ENCODE results near the gene CLIP1. TPM values are rescaled to one million over a fixed set of nuclear protein-coding genes. Genes with fewer than 3 reads are reported as not detected.
"Not testable (repeated sequence)": the region's sequence is repeated elsewhere in the genome, so short reads cannot be mapped to it uniquely, and the experiment has no call there.

The CLIP1 gene
- total RNA-seq, 2 donors from 2014 or later = 91.2 to 180 TPM

DNA sequence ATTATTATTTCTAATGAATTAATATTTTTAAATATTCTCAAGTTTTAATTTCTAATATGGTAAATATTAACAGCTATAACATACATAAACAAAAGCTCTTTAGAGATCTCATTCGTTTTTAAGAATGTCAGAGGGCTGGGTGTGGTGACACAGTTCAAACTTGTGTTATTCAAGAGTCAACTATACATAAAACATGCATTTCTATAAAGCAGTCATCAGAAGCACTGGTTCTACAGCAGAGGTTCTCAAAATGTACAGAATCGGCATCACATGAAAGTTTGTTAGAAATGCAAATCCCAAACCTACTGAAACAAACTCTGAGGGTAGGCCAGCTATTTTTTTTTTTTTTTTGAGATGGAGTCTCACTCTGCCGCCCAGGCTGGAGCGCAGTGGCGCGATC, 34.6 kb downstream of the CLIP1 start:
- Histone ChIP-seq H3K4me1 (ENCODE audit: control insufficient read depth in 1 of 2, low read depth in 2 of 2) (peaks cover 8 to 28% of the 10 kb centered on the region in 2 donors), H3K27me3 (replicated peaks; ENCODE audit: insufficient read depth) (no peaks in the 10 kb centered on the region), H3K36me3 (no peaks in the 10 kb centered on the region), H3K27ac (no peak overlapping the region), H3K9me3 (no peaks in the 10 kb centered on the region), H3K4me3 (no peak overlapping the region)
- no peak for ATAC-seq (ENCODE audit: insufficient number of reproducible peaks, low FRiP score, low read depth)
- no peak for TF ChIP-seq CTCF (IDR thresholded peaks at IDR 0.05)
- DNase-seq (ENCODE audit: low spot score) = no peak

- Histone ChIP-seq H3K27ac (peak overlapping the region in 1 of 2 donors; percentile 52), H3K36me3 (peaks cover 7% of the 10 kb centered on the region), H3K4me3 (no peak overlapping the region), H3K4me1 (ENCODE audit: control insufficient read depth in 1 of 2, low read depth in 2 of 2) (peaks cover 8 to 29% of the 10 kb centered on the region in 2 donors), H3K9me3 (no peaks in the 10 kb centered on the region), H3K27me3 (replicated peaks; ENCODE audit: insufficient read depth) (no peaks in the 10 kb centered on the region)
- ATAC-seq (ENCODE audit: insufficient number of reproducible peaks, low FRiP score, low read depth) (no peak), DNase-seq (ENCODE audit: low spot score) (no peak)
- no peak for TF ChIP-seq CTCF (IDR thresholded peaks at IDR 0.05)
These were observed 37.1 kb downstream of the CLIP1 start for GRCh38 chr12:122385171-122386016.

- DNase-seq (ENCODE audit: low spot score) (no peak), ATAC-seq (ENCODE audit: insufficient number of reproducible peaks, low FRiP score, low read depth) (no peak)
- Histone ChIP-seq H3K4me1 (ENCODE audit: control insufficient read depth in 1 of 2, low read depth in 2 of 2) (peaks cover 8 to 29% of the 10 kb centered on the region in 2 donors), H3K9me3 (no peaks in the 10 kb centered on the region), H3K36me3 (peaks cover 24% of the 10 kb centered on the region), H3K4me3 (no peak overlapping the region), H3K27ac (peak overlapping the region in 1 of 2 donors; percentile 36), H3K27me3 (replicated peaks; ENCODE audit: insufficient read depth) (no peaks in the 10 kb centered on the region)
- TF ChIP-seq CTCF (IDR thresholded peaks at IDR 0.05) = no peak
These were observed 39.5 kb downstream of the CLIP1 start for GRCh38 chr12:122382919-122383350.

GRCh38 chr12:122381021-122381420, 41.4 kb downstream of the CLIP1 start:
- peaks cover 5 to 18% of the 10 kb centered on the region in 2 donors for H3K4me1 ChIP-seq (ENCODE audit: control insufficient read depth in 1 of 2, low read depth in 2 of 2)
- H3K27ac ChIP-seq = no peak overlapping the region
- H3K9me3 ChIP-seq = no peaks in the 10 kb centered on the region
- DNase-seq (ENCODE audit: low spot score) = no peak
- H3K27me3 ChIP-seq (replicated peaks; ENCODE audit: insufficient read depth) = no peaks in the 10 kb centered on the region
- no peak for TF ChIP-seq CTCF (IDR thresholded peaks at IDR 0.05)
- H3K36me3 ChIP-seq = peaks cover 37% of the 10 kb centered on the region
- no peak for ATAC-seq (ENCODE audit: insufficient number of reproducible peaks, low FRiP score, low read depth)
- no peak overlapping the region for H3K4me3 ChIP-seq

DNA sequence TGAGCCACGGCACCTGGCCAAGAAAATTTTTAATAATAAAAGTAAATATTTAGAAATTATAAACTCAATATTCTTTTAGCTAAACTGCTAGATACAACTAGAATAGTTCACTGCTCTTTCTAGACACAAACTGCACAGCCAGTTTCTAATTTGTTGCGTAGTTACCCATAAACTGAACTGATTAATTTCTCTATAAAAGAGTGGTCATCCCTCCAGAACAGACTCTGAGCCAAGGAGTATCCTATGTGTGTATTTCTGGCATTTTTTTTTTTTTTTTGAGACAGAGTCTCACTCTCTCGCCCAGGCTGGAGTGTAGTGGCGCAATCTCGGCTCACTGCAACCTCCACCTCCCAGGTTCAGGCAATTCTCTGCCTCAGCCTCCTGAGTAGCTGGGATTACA, 45.7 kb downstream of the CLIP1 start:
- DNase-seq (ENCODE audit: low spot score); ATAC-seq (ENCODE audit: insufficient number of reproducible peaks, low FRiP score, low read depth); H3K9me3 ChIP-seq; H3K27me3 ChIP-seq (replicated peaks; ENCODE audit: insufficient read depth); H3K4me3 ChIP-seq: not testable (repeated sequence)
- Histone ChIP-seq H3K27ac (peak overlapping the region; percentile 84 to 90), H3K36me3 (peaks cover 35% of the 10 kb centered on the region), H3K4me1 (ENCODE audit: control insufficient read depth in 1 of 2, low read depth in 2 of 2) (peaks cover 5 to 18% of the 10 kb centered on the region in 2 donors)

Measured in thoracic aorta (tissue), 2 donors.